ENCODE results near the gene SERPINA10.

Gene SERPINA10

DNA sequence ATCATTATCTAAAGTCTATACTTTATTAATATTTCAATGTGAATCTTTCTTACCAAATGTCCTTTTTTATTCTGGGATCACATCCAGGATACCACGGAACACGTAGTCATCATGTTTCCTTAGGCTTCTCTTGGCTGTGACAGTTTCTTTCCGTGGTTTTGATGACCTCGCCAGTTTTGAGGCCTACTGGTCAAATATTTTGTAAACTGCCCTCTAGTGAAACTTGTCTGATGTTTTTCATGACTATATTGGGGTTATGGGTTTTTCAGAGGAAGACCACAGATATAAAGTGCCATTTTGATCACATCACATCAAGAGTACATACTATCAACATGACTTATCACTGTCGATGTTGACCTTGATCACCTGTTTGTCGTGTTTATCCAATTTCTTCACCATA is 44.2 kb upstream of the SERPINA10 start:
- CTCF ChIA-PET = no interaction called here
- POLR2A ChIA-PET = no interaction called here
- TF ChIP-seq, protein P1, sequence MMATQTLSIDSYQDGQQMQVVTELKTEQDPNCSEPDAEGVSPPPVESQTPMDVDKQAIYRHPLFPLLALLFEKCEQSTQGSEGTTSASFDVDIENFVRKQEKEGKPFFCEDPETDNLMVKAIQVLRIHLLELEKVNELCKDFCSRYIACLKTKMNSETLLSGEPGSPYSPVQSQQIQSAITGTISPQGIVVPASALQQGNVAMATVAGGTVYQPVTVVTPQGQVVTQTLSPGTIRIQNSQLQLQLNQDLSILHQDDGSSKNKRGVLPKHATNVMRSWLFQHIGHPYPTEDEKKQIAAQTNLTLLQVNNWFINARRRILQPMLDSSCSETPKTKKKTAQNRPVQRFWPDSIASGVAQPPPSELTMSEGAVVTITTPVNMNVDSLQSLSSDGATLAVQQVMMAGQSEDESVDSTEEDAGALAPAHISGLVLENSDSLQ (IDR thresholded peaks at IDR 0.05) = no peak
- no peak for TF ChIP-seq ELF4 (IDR thresholded peaks at IDR 0.05)
- TF ChIP-seq ARNT (IDR thresholded peaks at IDR 0.05) = no peak
- no peak for TF ChIP-seq ZNF384 (IDR thresholded peaks at IDR 0.05)
- no peak for TF ChIP-seq TARDBP (IDR thresholded peaks at IDR 0.05)
- TF ChIP-seq NFRKB (IDR thresholded peaks at IDR 0.05) = no peak
- TF ChIP-seq FOXA1 (IDR thresholded peaks at IDR 0.05) = no peak
- TF ChIP-seq LEF1 (IDR thresholded peaks at IDR 0.05; ENCODE audit: borderline replicate concordance) = no peak
- no peak for TF ChIP-seq L3MBTL2 (conservative IDR thresholded peaks at IDR 0.05)
- TF ChIP-seq FOXM1 (IDR thresholded peaks at IDR 0.05; ENCODE audit: borderline replicate concordance) = no peak
- no peak for TF ChIP-seq SUZ12 (IDR thresholded peaks at IDR 0.05)
- no peak for TF ChIP-seq FOXK2 (IDR thresholded peaks at IDR 0.05)
- no peak for TF ChIP-seq HDGF (IDR thresholded peaks at IDR 0.05; ENCODE audit: borderline replicate concordance)
- no peak for DNase-seq (ENCODE audit: extremely low spot score)

DNA sequence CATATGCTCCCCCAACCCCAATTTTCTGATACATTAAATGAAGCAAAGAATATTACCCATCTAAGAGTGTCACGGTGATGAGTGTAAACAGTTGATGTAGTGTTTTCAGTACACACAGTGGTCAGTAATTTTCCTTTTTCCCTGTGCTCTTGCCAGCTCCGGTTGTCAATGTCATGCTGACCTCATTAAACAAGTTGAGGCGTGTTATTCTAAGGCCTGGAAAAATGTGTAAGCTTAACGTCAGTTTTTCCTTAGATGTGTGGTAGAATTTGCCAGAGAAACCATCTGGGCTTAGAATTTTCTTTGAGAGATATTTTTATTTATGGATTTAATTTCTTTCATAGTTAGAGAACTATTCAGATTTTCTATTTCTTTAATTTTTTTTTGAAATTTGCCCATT is 41.8 kb upstream of the SERPINA10 start:
- no peak for DNase-seq (ENCODE audit: extremely low spot score)
- CTCF ChIA-PET = no interaction called here

DNA sequence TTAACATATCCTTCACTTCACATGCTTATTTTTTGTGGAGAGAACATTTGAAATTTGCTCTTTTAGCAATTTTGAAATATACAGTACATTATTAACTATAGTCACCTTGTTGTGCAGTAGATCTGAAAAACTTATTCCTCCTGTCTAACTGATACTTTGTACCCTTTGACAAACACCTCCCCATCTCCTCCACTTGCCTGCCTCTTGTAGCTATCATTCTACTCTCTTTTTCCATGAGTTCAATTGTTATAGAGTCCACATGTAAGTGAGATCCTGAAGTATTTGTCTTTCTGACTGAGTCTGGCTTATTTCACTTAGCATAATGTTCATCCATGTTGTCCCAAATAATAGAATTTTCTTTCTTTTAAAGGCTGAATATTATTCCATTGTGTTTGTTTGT is 39.5 kb upstream of the SERPINA10 start:
- ChIA-PET POLR2A (no interaction called here), CTCF (no interaction called here)
- TF ChIP-seq TARDBP (IDR thresholded peaks at IDR 0.05) (no peak), CTBP1 (IDR thresholded peaks at IDR 0.05; ENCODE audit: borderline replicate concordance) (no peak), LEF1 (IDR thresholded peaks at IDR 0.05; ENCODE audit: borderline replicate concordance) (no peak), HDGF (IDR thresholded peaks at IDR 0.05; ENCODE audit: borderline replicate concordance) (no peak), NFRKB (IDR thresholded peaks at IDR 0.05) (no peak), SP1 (IDR thresholded peaks at IDR 0.05) (no peak), FOXK2 (IDR thresholded peaks at IDR 0.05) (no peak), BHLHE40 (IDR thresholded peaks at IDR 0.05; ENCODE audit: borderline replicate concordance) (no peak), ELF4 (IDR thresholded peaks at IDR 0.05) (no peak), ZNF384 (IDR thresholded peaks at IDR 0.05) (no peak), ARNT (IDR thresholded peaks at IDR 0.05) (no peak), SUZ12 (IDR thresholded peaks at IDR 0.05) (no peak), FOXA1 (IDR thresholded peaks at IDR 0.05) (no peak), FOXM1 (IDR thresholded peaks at IDR 0.05; ENCODE audit: borderline replicate concordance) (no peak), L3MBTL2 (conservative IDR thresholded peaks at IDR 0.05) (no peak)
- TF ChIP-seq, protein P1 (IDR thresholded peaks at IDR 0.05) = no peak
- DNase-seq (ENCODE audit: extremely low spot score) = no peak

More for the DNA sequence above, 41.8 kb upstream of the SERPINA10 start:
- POLR2A ChIA-PET = no interaction called here
- no peak for TF ChIP-seq ZNF384 (IDR thresholded peaks at IDR 0.05)
- TF ChIP-seq ARNT (IDR thresholded peaks at IDR 0.05) = no peak
- no peak for TF ChIP-seq BHLHE40 (IDR thresholded peaks at IDR 0.05; ENCODE audit: borderline replicate concordance)

DNA sequence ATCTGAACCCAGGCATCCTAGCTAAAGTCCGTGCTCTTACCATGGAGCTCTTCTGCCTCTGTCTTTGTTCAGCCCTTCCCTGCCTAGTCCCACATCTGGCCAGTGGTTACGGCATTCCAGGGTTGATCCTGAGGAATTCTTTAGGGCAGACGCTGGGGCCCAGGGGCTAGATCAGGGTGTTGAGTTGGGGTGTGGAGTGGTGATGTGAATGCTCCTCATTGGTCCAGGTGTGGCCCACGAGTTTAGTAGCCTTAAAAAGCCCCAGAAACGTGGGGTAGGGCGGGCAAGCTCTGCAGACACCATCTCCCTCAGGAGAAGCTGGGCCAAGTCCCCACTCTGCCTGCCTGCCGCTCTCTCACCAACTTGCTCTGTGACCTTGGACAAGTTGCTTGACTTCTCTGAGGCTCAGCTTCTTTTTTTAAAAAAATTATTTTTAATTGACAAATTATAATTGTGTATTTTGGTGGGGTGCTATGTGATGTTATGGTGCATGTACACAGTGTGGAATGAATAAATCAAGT is 39.1 kb upstream of the SERPINA10 start:
- ChIA-PET CTCF (no interaction called here), POLR2A (no interaction called here)
- no peak for DNase-seq (ENCODE audit: extremely low spot score)
- TF ChIP-seq ZNF384 (IDR thresholded peaks at IDR 0.05) = no peak
- TF ChIP-seq ELF4 (IDR thresholded peaks at IDR 0.05) = no peak
- no peak for TF ChIP-seq ARNT (IDR thresholded peaks at IDR 0.05)
- TF ChIP-seq CTBP1 (IDR thresholded peaks at IDR 0.05; ENCODE audit: borderline replicate concordance) = no peak
- TF ChIP-seq, protein P1 (IDR thresholded peaks at IDR 0.05) = no peak
- TF ChIP-seq L3MBTL2 (conservative IDR thresholded peaks at IDR 0.05) = no peak
- TF ChIP-seq FOXK2 (IDR thresholded peaks at IDR 0.05) = no peak
- TF ChIP-seq FOXA1 (IDR thresholded peaks at IDR 0.05) = no peak
- TF ChIP-seq NFRKB (IDR thresholded peaks at IDR 0.05) = no peak
- no peak for TF ChIP-seq SP1 (IDR thresholded peaks at IDR 0.05)

DNA sequence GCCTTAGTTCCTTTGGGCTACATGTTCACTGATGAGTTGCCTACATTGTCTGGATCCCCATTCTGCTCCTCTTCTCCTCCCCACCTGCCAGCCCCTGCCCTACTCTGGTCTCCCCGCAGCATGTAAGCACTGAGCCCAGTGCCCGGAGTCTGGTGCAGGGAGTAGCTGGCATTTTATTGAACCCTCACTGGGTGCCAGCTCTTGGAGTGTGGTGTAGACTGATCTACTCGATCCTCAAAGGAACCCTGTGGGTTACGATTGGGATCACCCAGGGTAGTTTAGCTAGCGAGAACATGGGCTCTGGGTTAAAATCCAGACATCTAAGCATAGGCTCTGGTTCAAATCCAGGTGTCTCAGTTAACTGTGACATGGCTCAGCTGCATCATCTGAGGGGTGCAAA is 38.4 kb upstream of the SERPINA10 start:
- TF ChIP-seq BHLHE40 (IDR thresholded peaks at IDR 0.05; ENCODE audit: borderline replicate concordance) (no peak), FOXK2 (IDR thresholded peaks at IDR 0.05) (no peak), HDGF (IDR thresholded peaks at IDR 0.05; ENCODE audit: borderline replicate concordance) (no peak)
- TF ChIP-seq, protein P1 (IDR thresholded peaks at IDR 0.05) = no peak
- CTCF ChIA-PET = no interaction called here
- POLR2A ChIA-PET = no interaction called here
- no peak for DNase-seq (ENCODE audit: extremely low spot score)

DNA sequence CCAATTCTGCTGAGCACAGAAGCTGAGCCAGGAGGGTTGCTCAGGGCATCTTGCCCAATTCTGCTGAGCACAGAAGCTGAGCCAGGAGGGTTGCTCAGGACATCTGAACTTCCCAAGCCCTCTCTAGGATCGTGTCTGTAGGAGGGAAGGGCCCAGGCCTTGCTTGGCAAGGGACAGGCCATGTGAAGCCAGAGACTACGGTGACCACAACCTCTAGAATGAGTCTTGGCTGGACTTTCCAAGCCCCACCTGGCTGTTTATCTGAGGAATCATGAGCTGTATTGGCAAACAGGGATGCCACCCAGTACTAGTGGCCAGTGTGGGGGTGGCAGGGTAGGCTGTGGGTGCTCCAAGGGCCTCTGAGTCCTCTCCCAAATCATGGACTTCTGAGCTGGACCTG is 37.8 kb upstream of the SERPINA10 start:
- ChIA-PET POLR2A (no interaction called here), CTCF (no interaction called here)
- no peak for DNase-seq (ENCODE audit: extremely low spot score)
- TF ChIP-seq ELF4 (IDR thresholded peaks at IDR 0.05) = no peak
- no peak for TF ChIP-seq CTBP1 (IDR thresholded peaks at IDR 0.05; ENCODE audit: borderline replicate concordance)
- TF ChIP-seq FOXK2 (IDR thresholded peaks at IDR 0.05) = no peak
- no peak for TF ChIP-seq SP1 (IDR thresholded peaks at IDR 0.05)
- no peak for TF ChIP-seq SUZ12 (IDR thresholded peaks at IDR 0.05)

All from HEK293T (cell line).